H1 (cell line): Measurements from ENCODE around the gene CDC5L. TPM values are rescaled to one million over a fixed set of nuclear protein-coding genes. Genes with fewer than 3 reads are reported as not detected.

ENCODE experiments used
- CTCF ChIA-PET: fragments of 300-600 bp; sonication (Branson Sonifier 250); formaldehyde crosslinking; loops from one replicate; lab custom pipeline; 2021; ENCODE audit not compliant: partially characterized antibody; lab: Charles Lee
- POLR2A ChIA-PET: fragments of 300-600 bp; sonication (Branson Sonifier 250); formaldehyde crosslinking; loops from one replicate; lab custom pipeline; 2021; ENCODE audit warnings: inconsistent platforms; ENCODE audit not compliant: partially characterized antibody; lab: Charles Lee
- DNase-seq, 2 experiments: peaks; one replicate each; pipeline versions ENCODE4 v3.0.0 to v3.0.0-alpha.2; 2010 to 2022; ENCODE audit warnings: low spot score in 2 of 2, low read depth in 1 of 2, mixed read lengths in 1 of 2
- FAIRE-seq: peaks from 2 replicates; lab custom pipeline; 2011; peaks lifted over from hg19 to GRCh38; lab: Jason Lieb, UNC
- H2AFZ ChIP-seq: 2 replicates; pipeline ENCODE4 v1.8.1; 2012; ENCODE audit warnings: low read length, inconsistent platforms
- H2AK5ac ChIP-seq: 2 replicates; pipeline ENCODE4 v1.6.1; 2013; ENCODE audit warnings: low read depth, low read length
- H2BK120ac ChIP-seq: replicated peaks from 2 replicates; pipeline ENCODE3; 2013; ENCODE audit warnings: low read depth, low read length, inconsistent platforms
- H2BK12ac ChIP-seq: 2 replicates; pipeline ENCODE4 v1.6.1; 2013; ENCODE audit warnings: low read depth, low read length
- H2BK15ac ChIP-seq: 2 replicates; pipeline ENCODE4 v1.6.1; 2013; ENCODE audit warnings: low read length
- H2BK20ac ChIP-seq: 2 replicates; pipeline ENCODE4 v1.6.1; 2013; ENCODE audit warnings: low read length
- H2BK5ac ChIP-seq: 2 replicates; pipeline ENCODE4 v1.6.1; 2013; ENCODE audit warnings: low read depth, low read length
- H3K14ac ChIP-seq: 2 replicates; pipeline ENCODE4 v1.6.1; 2013; ENCODE audit warnings: inconsistent platforms; ENCODE audit not compliant: insufficient read length
- H3K18ac ChIP-seq: 2 replicates; pipeline ENCODE4 v1.6.1; 2013; ENCODE audit warnings: low read length; ENCODE audit errors: extremely low read depth
- H3K23ac ChIP-seq: 2 replicates; pipeline ENCODE4 v1.6.1; 2013; ENCODE audit warnings: inconsistent platforms; ENCODE audit not compliant: insufficient read length
- H3K23me2 ChIP-seq: 2 replicates; pipeline ENCODE4 v1.6.1; 2013; ENCODE audit warnings: low read depth, low read length
- H3K27ac ChIP-seq: 2 replicates; pipeline ENCODE4 v1.6.1; 2011; ENCODE audit warnings: low read depth, low read length, inconsistent platforms
- H3K27me3 ChIP-seq, 4 experiments: replicated peaks in 1 of 4; 1 replicate in 1 of 4; 2 replicates in 3 of 4; pipeline versions ENCODE4 v1.6.1 to v1.8.1; 2011 to 2013; ENCODE audit warnings: low read length in 3 of 4, mild to moderate bottlenecking in 3 of 4, inconsistent platforms in 2 of 4, mixed read lengths in 2 of 4, moderate library complexity in 1 of 4; ENCODE audit not compliant: control insufficient read depth in 3 of 4, insufficient read depth in 3 of 4; ENCODE audit errors: extremely low read depth in 1 of 4
- H3K36me3 ChIP-seq, 4 experiments: 2 replicates each; pipeline versions ENCODE4 v1.6.1 to v1.8.1; 2011 to 2013; ENCODE audit warnings: mild to moderate bottlenecking in 4 of 4, low read length in 3 of 4, moderate library complexity in 2 of 4, control low read depth in 1 of 4, inconsistent platforms in 1 of 4; ENCODE audit not compliant: insufficient read depth in 4 of 4, control insufficient read depth in 2 of 4
- H3K4ac ChIP-seq: replicated peaks from 2 replicates; pipeline ENCODE3; 2013; ENCODE audit warnings: low read length, low read depth, mixed read lengths, inconsistent platforms; ENCODE audit not compliant: insufficient read length
- H3K4me1 ChIP-seq, 4 experiments: replicated peaks in 1 of 4; 1 replicate in 1 of 4; 2 replicates in 3 of 4; pipeline versions ENCODE4 v1.6.1 to v1.8.1; 2011 to 2013; ENCODE audit warnings: low read length in 3 of 4, inconsistent platforms in 2 of 4, mixed read lengths in 1 of 4; ENCODE audit not compliant: insufficient read depth in 4 of 4, control insufficient read depth in 3 of 4
- H3K4me2 ChIP-seq, 2 experiments: 2 replicates each; pipeline versions ENCODE4 v1.6.1 to v1.8.1; 2011 to 2013; ENCODE audit warnings: low read depth in 2 of 2, low read length in 2 of 2, control low read depth in 1 of 2, inconsistent platforms in 1 of 2, mild to moderate bottlenecking in 1 of 2; ENCODE audit not compliant: insufficient read depth in 1 of 2
- H3K4me3 ChIP-seq, 4 experiments: fragments of 200-600, 300-600 bp in 1 of 4; sonication (generic), shearing (Covaris generic), sonication (Bioruptor Twin) in 1 of 4; 2 replicates each; pipeline versions ENCODE4 v1.5.1 to v1.8.1; 2011 to 2016; ENCODE audit warnings: low read length in 4 of 4, low read depth in 3 of 4, control low read depth in 2 of 4, inconsistent platforms in 2 of 4, mild to moderate bottlenecking in 2 of 4, mixed read lengths in 1 of 4, moderate library complexity in 1 of 4; ENCODE audit not compliant: insufficient read depth in 2 of 4; ENCODE audit errors: extremely low read depth in 1 of 4
- H3K56ac ChIP-seq: replicated peaks from 2 replicates; pipeline ENCODE3; 2013; ENCODE audit warnings: low read depth, mild to moderate bottlenecking, mixed read lengths, low read length, inconsistent platforms; ENCODE audit not compliant: insufficient read length
- H3K79me1 ChIP-seq: 2 replicates; pipeline ENCODE4 v1.6.1; 2013; ENCODE audit warnings: low read depth, low read length, control low read depth
- H3K79me2 ChIP-seq, 2 experiments: 2 replicates each; pipeline versions ENCODE4 v1.6.1 to v1.8.1; 2012 to 2013; ENCODE audit warnings: low read length in 2 of 2, mild to moderate bottlenecking in 2 of 2, inconsistent platforms in 1 of 2; ENCODE audit not compliant: insufficient read depth in 2 of 2, control insufficient read depth in 1 of 2
- H3K9ac ChIP-seq, 4 experiments: replicated peaks in 1 of 4; 1 replicate in 1 of 4; 2 replicates in 3 of 4; pipeline versions ENCODE4 v1.6.1 to v1.8.1; 2011 to 2013; ENCODE audit warnings: low read depth in 3 of 4, low read length in 3 of 4, control low read depth in 2 of 4, mild to moderate bottlenecking in 2 of 4, moderate library complexity in 2 of 4, inconsistent platforms in 1 of 4; ENCODE audit errors: extremely low read depth in 1 of 4
- H3K9me3 ChIP-seq, 2 experiments: 2 replicates each; pipeline versions ENCODE4 v1.6.1 to v1.8.1; 2012 to 2013; ENCODE audit warnings: mild to moderate bottlenecking in 2 of 2, moderate library complexity in 2 of 2, control low read depth in 1 of 2, inconsistent platforms in 1 of 2, low read depth in 1 of 2, low read length in 1 of 2, mixed read lengths in 1 of 2; ENCODE audit not compliant: insufficient read depth in 2 of 2
- H4K20me1 ChIP-seq, 2 experiments: replicated peaks in 1 of 2; 2 replicates each; pipeline versions ENCODE3 to v1.8.1; 2011 to 2013; ENCODE audit warnings: inconsistent platforms in 2 of 2, low read length in 2 of 2, mild to moderate bottlenecking in 1 of 2; ENCODE audit not compliant: insufficient read depth in 2 of 2, control insufficient read depth in 1 of 2
- H4K5ac ChIP-seq: 2 replicates; pipeline ENCODE4 v1.6.1; 2013; ENCODE audit warnings: low read length, low read depth, mixed read lengths, inconsistent platforms; ENCODE audit not compliant: insufficient read length
- H4K8ac ChIP-seq: 2 replicates; pipeline ENCODE4 v1.8.0; 2013; ENCODE audit warnings: mild to moderate bottlenecking, moderate library complexity, low read length, inconsistent platforms; ENCODE audit not compliant: insufficient read depth; ENCODE audit errors: extremely low read depth
- H4K91ac ChIP-seq: replicated peaks from 2 replicates; pipeline ENCODE3; 2013; ENCODE audit warnings: low read length, mixed read lengths, inconsistent platforms; ENCODE audit not compliant: insufficient read length
- CBX5 ChIP-seq: fragments of 300-800, 300-1000 bp; sonication (generic); IDR thresholded peaks from 2 replicates; pipeline ENCODE4 v1.7.1; 2016; ENCODE audit warnings: antibody characterized with exemption, low read length, low read depth
- GABPA ChIP-seq: IDR thresholded peaks from 2 replicates; pipeline ENCODE4 v1.6.1; 2011; ENCODE audit warnings: mild to moderate bottlenecking, low read length, moderate library complexity, borderline replicate concordance; ENCODE audit not compliant: insufficient read depth
- GTF2F1 ChIP-seq: IDR thresholded peaks from 2 replicates; pipeline ENCODE4 v1.6.1; 2012; ENCODE audit warnings: low read depth, low read length, improper control_type of control experiment, borderline replicate concordance
- POLR2A ChIP-seq, 2 experiments: IDR thresholded peaks; 1 replicate in 1 of 2; 2 replicates in 1 of 2; pipeline ENCODE4 v1.6.1; 2011; ENCODE audit warnings: low read depth in 2 of 2, low read length in 2 of 2, mild to moderate bottlenecking in 2 of 2; ENCODE audit errors: control extremely low read depth in 1 of 2
- POU5F1 ChIP-seq: IDR thresholded peaks from 2 replicates; pipeline ENCODE4 v1.6.1; 2011; ENCODE audit warnings: low read depth, mild to moderate bottlenecking, low read length, moderate library complexity
- RFX5 ChIP-seq: IDR thresholded peaks from 2 replicates; pipeline ENCODE4 v1.6.1; 2011; ENCODE audit warnings: low read depth, low read length, improper control_type of control experiment, borderline replicate concordance
- RXRA ChIP-seq: IDR thresholded peaks from 2 replicates; pipeline ENCODE4 v1.6.1; 2011; ENCODE audit warnings: low read depth, mild to moderate bottlenecking, low read length, moderate library complexity; ENCODE audit not compliant: insufficient read depth
- SIN3A ChIP-seq, 2 experiments: IDR thresholded peaks in 1 of 2; conservative IDR thresholded peaks in 1 of 2; 2 replicates each; pipeline ENCODE4 v1.6.1; 2011 to 2012; ENCODE audit warnings: low read length in 2 of 2, improper control_type of control experiment in 1 of 2, low read depth in 1 of 2, mild to moderate bottlenecking in 1 of 2
- SP4 ChIP-seq: IDR thresholded peaks from 2 replicates; pipeline ENCODE4 v1.6.1; 2012; ENCODE audit warnings: low read length, inconsistent platforms
- SRF ChIP-seq: IDR thresholded peaks from 2 replicates; pipeline ENCODE4 v1.6.1; 2011; ENCODE audit warnings: mild to moderate bottlenecking, low read depth, low read length, moderate library complexity
- WGBS, 2 experiments: shearing (Covaris generic) in 1 of 2; methylation state at CpG; one replicate each; pipeline versions ENCODE4 v1.1.6 to v1.1.7; 2013 to 2015; ENCODE audit warnings: low lambda C conversion rate in 2 of 2, mixed read lengths in 2 of 2, inconsistent platforms in 1 of 2, low coverage in 1 of 2, missing lambda C conversion rate in 1 of 2; ENCODE audit not compliant: insufficient replicate concordance in 2 of 2, insufficient coverage in 1 of 2, insufficient read length in 1 of 2; ENCODE audit errors: extremely low coverage in 1 of 2, missing lambda C conversion rate in 1 of 2; 5-methylcytosine and 5-hydroxymethylcytosine counted together
- polyA plus RNA-seq, 7 experiments: library from polyadenylated mRNA; depleted of rRNA in 3 of 7; stranded (reverse) in 5 of 7; unstranded in 2 of 7; fragments of >200 nt in 5 of 7; fragments of 200-250 nt in 2 of 7; gene quantifications; 1 replicate in 5 of 7; 2 replicates in 1 of 7; 4 replicates in 1 of 7; pipeline versions ENCODE4 v1.2.1 to v1.2.3, GENCODE V29; 2011 to 2013; ENCODE audit warnings: missing spikeins in 2 of 7, mixed read lengths in 2 of 7
- total RNA-seq: library from RNA; stranded (reverse); fragmentation: NEBNext Ultra II Directional; extraction: Animal tissue kit (Norgen Biotek cat#: 25700); gene quantifications from 2 replicates; pipeline ENCODE4 v1.2.1, GENCODE V29; 2021
- TF ChIP-seq, protein P1 (sequence below), 3 experiments: IDR thresholded peaks; 1 replicate in 2 of 3; 2 replicates in 1 of 3; pipeline versions ENCODE4 v1.5.1 to v1.6.1; 2011; ENCODE audit warnings: low read length in 3 of 3, mild to moderate bottlenecking in 3 of 3, inconsistent platforms in 2 of 3, low read depth in 1 of 3, moderate library complexity in 1 of 3; ENCODE audit not compliant: insufficient read depth in 1 of 3; ENCODE audit errors: control extremely low read depth in 1 of 3

CDC5L gene
- total and polyA plus RNA-seq, 2 of the 8 experiments (the other 6 are each of a cell fraction or from before 2014, with no cell fraction given), result 8.4 to 32.8 TPM

DNA sequence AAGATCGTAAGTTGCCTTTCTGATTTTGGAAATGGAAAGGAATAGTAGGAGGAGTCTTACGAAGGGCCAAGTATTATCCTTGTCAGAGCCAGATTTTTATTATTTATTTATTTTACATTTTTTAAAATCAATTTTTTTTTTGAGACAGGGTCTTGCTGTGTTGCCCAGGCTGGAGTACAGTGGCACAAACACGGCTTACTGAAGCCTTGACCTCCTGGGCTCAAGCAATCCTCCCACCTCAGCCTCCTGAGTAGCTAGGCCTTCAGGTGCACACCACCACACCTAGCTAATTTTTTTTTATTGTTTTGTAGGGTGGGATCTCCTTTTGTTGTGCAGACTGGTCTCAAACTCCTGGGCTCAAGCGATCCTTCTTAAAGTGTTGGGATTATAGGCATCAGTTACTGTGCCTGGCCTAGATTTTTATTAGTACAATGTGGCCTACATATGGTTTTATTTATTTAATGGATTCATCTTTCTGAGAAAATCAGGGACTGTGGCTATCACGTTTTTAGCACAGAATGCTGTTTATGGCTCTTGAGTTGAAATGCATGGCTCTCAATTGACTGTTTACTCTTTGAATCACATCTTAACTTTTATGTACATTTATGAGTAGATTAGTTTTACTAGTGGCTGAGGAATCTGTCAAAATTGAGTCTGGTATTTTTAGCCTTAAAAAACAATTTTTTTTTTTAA is 16.7 kb downstream of the CDC5L start:
- H4K91ac ChIP-seq, result no peak overlapping the region
- no peak overlapping the region for H2BK120ac ChIP-seq
- CTCF ChIA-PET, result interaction anchor here (0.9 kb wide), 1 partner anchor 66 kb away, joined by 3 read pairs; no protein-coding TSS in a partner anchor
- H3K4me2 ChIP-seq, result no peak overlapping the region
- no peak overlapping the region for H2BK12ac ChIP-seq
- peaks cover 0 to 2% of the 10 kb centered on the region in 2 experiments for H4K20me1 ChIP-seq
- H3K23me2 ChIP-seq, result no peaks in the 10 kb centered on the region
- H3K9ac ChIP-seq, result no peak overlapping the region
- H4K5ac ChIP-seq, result no peak overlapping the region
- FAIRE-seq (no peak), DNase-seq (no peak)
- H3K18ac ChIP-seq, result no peak overlapping the region
- H3K79me2 ChIP-seq, result peaks cover 0 to 11% of the 10 kb centered on the region in 2 experiments; a peak in 1 of 4 replicates
- no peak overlapping the region for H2BK15ac ChIP-seq
- POLR2A ChIA-PET, result no interaction called here
- H3K79me1 ChIP-seq, result no peaks in the 10 kb centered on the region
- no peaks in the 10 kb centered on the region for H3K4me1 ChIP-seq
- H3K27me3 ChIP-seq, result no peaks in the 10 kb centered on the region
- no peak overlapping the region for H3K23ac ChIP-seq
- WGBS, 2 experiments, result 94% methylated on average over 5 of the region's 5 CpGs; no CpG with 5 or more reads in 1 of the 2 experiments
- no peaks in the 10 kb centered on the region for H3K9me3 ChIP-seq
- H3K27ac ChIP-seq, result no peak overlapping the region
- no peak overlapping the region for H2BK20ac ChIP-seq
- no peak overlapping the region for H4K8ac ChIP-seq
- no peak overlapping the region for H2AFZ ChIP-seq
- H2BK5ac ChIP-seq, result no peak overlapping the region
- H3K56ac ChIP-seq, result no peak overlapping the region
- no peak overlapping the region for H3K4ac ChIP-seq
- peaks cover 19 to 67% (median 46%) of the 10 kb centered on the region in 4 experiments for H3K36me3 ChIP-seq
- H3K4me3 ChIP-seq, result no peak overlapping the region
- no peak overlapping the region for H2AK5ac ChIP-seq
- H3K14ac ChIP-seq, result no peak overlapping the region
- TF ChIP-seq POU5F1 (no peak), GABPA (no peak), SP4 (no peak), RXRA (no peak), SIN3A (conservative IDR thresholded peaks at IDR 0.05 in 1 of 2, IDR thresholded peaks at IDR 0.05 in 1 of 2; ENCODE audit: low read depth in 1 of 2, low read length in 2 of 2) (no peak), SRF (no peak), RFX5 (no peak), GTF2F1 (no peak), POLR2A (IDR thresholded peaks at IDR 0.05; ENCODE audit: control extremely low read depth in 1 of 2, low read depth in 2 of 2, low read length in 2 of 2) (no peak), CBX5 (no peak)
- TF ChIP-seq, protein P1, sequence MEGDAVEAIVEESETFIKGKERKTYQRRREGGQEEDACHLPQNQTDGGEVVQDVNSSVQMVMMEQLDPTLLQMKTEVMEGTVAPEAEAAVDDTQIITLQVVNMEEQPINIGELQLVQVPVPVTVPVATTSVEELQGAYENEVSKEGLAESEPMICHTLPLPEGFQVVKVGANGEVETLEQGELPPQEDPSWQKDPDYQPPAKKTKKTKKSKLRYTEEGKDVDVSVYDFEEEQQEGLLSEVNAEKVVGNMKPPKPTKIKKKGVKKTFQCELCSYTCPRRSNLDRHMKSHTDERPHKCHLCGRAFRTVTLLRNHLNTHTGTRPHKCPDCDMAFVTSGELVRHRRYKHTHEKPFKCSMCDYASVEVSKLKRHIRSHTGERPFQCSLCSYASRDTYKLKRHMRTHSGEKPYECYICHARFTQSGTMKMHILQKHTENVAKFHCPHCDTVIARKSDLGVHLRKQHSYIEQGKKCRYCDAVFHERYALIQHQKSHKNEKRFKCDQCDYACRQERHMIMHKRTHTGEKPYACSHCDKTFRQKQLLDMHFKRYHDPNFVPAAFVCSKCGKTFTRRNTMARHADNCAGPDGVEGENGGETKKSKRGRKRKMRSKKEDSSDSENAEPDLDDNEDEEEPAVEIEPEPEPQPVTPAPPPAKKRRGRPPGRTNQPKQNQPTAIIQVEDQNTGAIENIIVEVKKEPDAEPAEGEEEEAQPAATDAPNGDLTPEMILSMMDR (IDR thresholded peaks at IDR 0.05; ENCODE audit: control extremely low read depth in 1 of 3, insufficient read depth in 1 of 3, low read depth in 1 of 3, low read length in 3 of 3), result no peak
